ENCODE data around the gene ARHGAP1. TPM values are rescaled to one million over a fixed set of nuclear protein-coding genes. Genes with fewer than 3 reads are reported as not detected.

Gene ARHGAP1
- total and polyA plus RNA-seq, 2 donors (not counting 3 experiments of a cell fraction or from before 2014, with no cell fraction given), result 30.9 to 58.2 TPM

- no TSS peak for BruUV-seq (replicated peaks)
- Histone ChIP-seq H3K9ac (replicated peaks; ENCODE audit: extremely low read depth, insufficient read depth, low read length) (no peak overlapping the region), H4K20me1 (replicated peaks; ENCODE audit: control insufficient read depth, extremely low read depth, insufficient read depth, low read length) (no peaks in the 10 kb centered on the region), H3K36me3 (ENCODE audit: control insufficient read depth in 2 of 2, extremely low read depth in 1 of 2, insufficient read depth in 2 of 2, low read length in 2 of 2) (peaks cover 0 to 10% of the 10 kb centered on the region in 2 experiments), H3K4me3 (replicated peaks in 1 of 3; ENCODE audit: insufficient read depth in 1 of 3, low read depth in 1 of 3, low read length in 3 of 3) (no peak overlapping the region), H2AFZ (ENCODE audit: low read depth, low read length) (no peak overlapping the region), H3K27ac (ENCODE audit: insufficient read depth, low read depth, low read length) (no peak overlapping the region), H3K4me2 (ENCODE audit: insufficient read depth, low read length) (no peak overlapping the region), H3K4me1 (ENCODE audit: control insufficient read depth, extremely low read depth, insufficient read depth, low read length) (peaks cover 9% of the 10 kb centered on the region), H3K27me3 (ENCODE audit: control insufficient read depth in 2 of 2, insufficient read depth in 2 of 2, low read length in 2 of 2) (no peaks in the 10 kb centered on the region), H3K79me2 (ENCODE audit: control insufficient read depth, insufficient read depth, low read length) (no peaks in the 10 kb centered on the region), H3K9me3 (replicated peaks; ENCODE audit: control insufficient read depth, insufficient read depth, low read length) (no peaks in the 10 kb centered on the region), H3K9me1 (replicated peaks; ENCODE audit: control insufficient read depth, extremely low read depth, insufficient read depth, low read length) (no peaks in the 10 kb centered on the region)
- ChIA-PET CTCF (interaction anchor here (0.9 kb wide), 1 partner anchor 10 kb away, joined by 4 read pairs; no protein-coding TSS in a partner anchor), POLR2A (no interaction called here)
- TF ChIP-seq FOS (IDR thresholded peaks at IDR 0.05; ENCODE audit: borderline replicate concordance, insufficient read depth, low read length) (no peak), CTCF (IDR thresholded peaks at IDR 0.05; ENCODE audit: extremely low read depth in 1 of 2, insufficient read depth in 1 of 2, low read depth in 1 of 2, low read length in 2 of 2) (no peak), MAX (IDR thresholded peaks at IDR 0.05; ENCODE audit: insufficient read depth, insufficient read length) (no peak), EZH2 (IDR thresholded peaks at IDR 0.05; ENCODE audit: borderline replicate concordance, low read depth, low read length, severe bottlenecking) (no peak), GATA2 (IDR thresholded peaks at IDR 0.05; ENCODE audit: insufficient read depth, insufficient read length, low read depth, low read length) (no peak), MYC (IDR thresholded peaks at IDR 0.05; ENCODE audit: low read depth, low read length) (no peak), JUN (IDR thresholded peaks at IDR 0.05; ENCODE audit: borderline replicate concordance, insufficient read depth, insufficient read length, low read depth) (no peak), POLR2A (IDR thresholded peaks at IDR 0.05; ENCODE audit: low read depth, low read length) (no peak), POLR2AphosphoS5 (IDR thresholded peaks at IDR 0.05; ENCODE audit: insufficient read depth, low read depth, low read length) (no peak)
- FAIRE-seq (no peak), DNase-seq (ENCODE audit: low read depth, low spot score) (no peak)
- intact Hi-C loops (cut with micrococcal nuclease), result no loop called here
- dilution Hi-C loops (cut with MboI; ENCODE audit: extremely low pct_ligation_motif_present, low sequenced_read_pairs), result no loop called here
Observed at GRCh38 chr11:46643531-46643930, 56.9 kb downstream of the ARHGAP1 start.
